ENCODE results near the gene CDC25B. TPM values are rescaled to one million over a fixed set of nuclear protein-coding genes. Genes with fewer than 3 reads are reported as not detected.
"Not testable (repeated sequence)": the region's sequence is repeated elsewhere in the genome, so short reads cannot be mapped to it uniquely, and the experiment has no call there.

Gene CDC25B
- total RNA-seq, 2 experiments from 2014 or later = 58.6 to 58.8 TPM

GRCh38 chr20:3781153-3781910 lies 14.8 kb upstream of the CDC25B start, which contains the start of gene SPEF1:
Gene SPEF1, minus strand, starts transcription at chr20:3781448. Its CDS starts 161 bp downstream, at chr20:3781287.
- POLR2A ChIA-PET = interaction anchor here (1.0 kb wide), 1 partner anchor 39 kb away, joined by 3 read pairs; the partner anchor contains the start of gene AP5S1
- CTCF ChIA-PET = interaction anchor here (1.2 to 2.0 kb wide), 4 partner anchors 13 to 70 kb away, joined by 3 to 5 read pairs (median 4); partner anchors contain the start of genes ADISSP and AP5S1

DNA sequence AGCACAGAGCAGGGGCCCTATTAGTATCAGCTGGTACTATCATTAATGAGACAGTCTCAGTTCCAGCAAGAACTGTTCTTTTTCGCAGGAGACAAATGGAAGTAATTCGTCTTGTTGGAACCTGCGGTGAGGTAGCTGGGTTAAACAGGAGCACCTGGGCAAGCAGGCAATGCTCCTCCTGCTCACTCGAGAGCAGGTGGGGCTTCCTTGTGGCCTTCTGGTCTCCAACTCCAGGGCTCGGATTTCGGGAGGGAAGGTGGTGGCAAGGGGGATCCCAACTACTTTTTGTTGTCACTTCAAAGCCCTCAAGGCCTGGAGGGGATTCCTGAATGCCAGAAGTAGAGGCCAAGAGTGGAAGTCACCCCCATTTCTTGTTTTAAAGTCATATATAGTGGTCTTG lies 13.5 kb upstream of the CDC25B start:
- CTCF ChIA-PET = interaction anchor here (2.0 kb wide), 1 partner anchor 38 kb away, joined by 4 read pairs; the partner anchor contains the start of gene AP5S1
- POLR2A ChIA-PET = no interaction called here

DNA sequence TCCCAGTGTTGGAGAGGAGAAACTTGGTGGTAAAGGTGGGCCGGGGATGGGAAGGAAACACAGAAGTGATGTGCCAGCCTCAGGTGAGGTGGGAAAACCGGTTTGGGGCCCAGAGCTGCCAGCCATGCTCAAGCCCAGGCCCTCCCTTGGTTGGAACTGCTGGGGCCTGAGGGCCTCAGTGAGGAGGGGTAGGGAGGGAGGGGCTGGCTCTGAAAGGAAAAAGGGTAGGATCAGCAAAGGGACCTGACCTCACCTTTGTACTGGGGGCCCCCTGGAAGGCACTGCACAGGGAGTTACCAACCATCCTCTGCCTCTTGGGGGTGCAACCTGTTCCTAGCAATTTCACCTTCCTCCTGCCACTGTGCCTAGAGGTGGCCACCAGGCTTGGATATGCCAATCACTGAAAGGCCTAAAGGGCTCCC lies 13.0 kb upstream of the CDC25B start:
- ChIA-PET CTCF (interaction anchor here (2.0 kb wide), 1 partner anchor 37 kb away, joined by 4 read pairs; the partner anchor contains the start of gene AP5S1), POLR2A (no interaction called here)

DNA sequence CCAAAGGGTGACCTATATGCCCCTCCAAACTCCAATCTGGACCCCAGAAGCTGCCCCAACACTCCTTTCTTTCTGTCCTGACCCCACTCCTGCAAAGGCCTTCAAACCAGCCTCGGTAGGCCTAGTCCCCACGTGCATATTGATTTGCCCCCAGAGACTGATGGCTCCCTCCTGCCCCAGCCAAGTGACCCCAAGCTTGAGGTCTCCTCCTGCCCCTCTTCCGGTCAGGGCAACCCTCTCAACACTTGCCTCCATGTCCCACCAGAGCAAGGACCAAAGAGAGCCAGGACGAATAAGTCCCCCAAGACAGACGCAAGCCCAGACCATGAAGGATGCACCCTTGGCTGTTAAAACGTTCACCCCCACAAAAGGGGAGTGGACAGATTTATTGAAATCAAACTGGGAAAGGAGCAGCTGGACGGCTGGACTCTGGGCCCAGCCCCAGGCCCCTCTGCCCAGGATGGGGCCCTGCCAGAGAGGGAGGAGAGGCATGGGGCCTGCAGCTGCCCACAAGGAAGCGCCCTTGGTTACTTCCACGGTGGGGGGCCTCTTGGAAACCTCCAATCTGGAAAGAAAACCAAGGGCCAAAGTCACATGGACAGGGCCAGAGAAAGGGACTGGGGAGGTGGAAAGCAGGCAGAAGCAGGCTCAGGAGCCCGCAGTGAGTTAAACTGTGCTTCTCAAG lies 12.5 kb upstream of the CDC25B start:
- ChIA-PET CTCF (interaction anchor here (4.0 kb wide), 1 partner anchor 12 kb away, joined by 12 read pairs; the partner anchor contains the start of gene CDC25B), POLR2A (interaction anchor here (1.5 kb wide), 1 partner anchor 16 kb away, joined by 5 read pairs; the partner anchor contains the start of gene ADISSP)

DNA sequence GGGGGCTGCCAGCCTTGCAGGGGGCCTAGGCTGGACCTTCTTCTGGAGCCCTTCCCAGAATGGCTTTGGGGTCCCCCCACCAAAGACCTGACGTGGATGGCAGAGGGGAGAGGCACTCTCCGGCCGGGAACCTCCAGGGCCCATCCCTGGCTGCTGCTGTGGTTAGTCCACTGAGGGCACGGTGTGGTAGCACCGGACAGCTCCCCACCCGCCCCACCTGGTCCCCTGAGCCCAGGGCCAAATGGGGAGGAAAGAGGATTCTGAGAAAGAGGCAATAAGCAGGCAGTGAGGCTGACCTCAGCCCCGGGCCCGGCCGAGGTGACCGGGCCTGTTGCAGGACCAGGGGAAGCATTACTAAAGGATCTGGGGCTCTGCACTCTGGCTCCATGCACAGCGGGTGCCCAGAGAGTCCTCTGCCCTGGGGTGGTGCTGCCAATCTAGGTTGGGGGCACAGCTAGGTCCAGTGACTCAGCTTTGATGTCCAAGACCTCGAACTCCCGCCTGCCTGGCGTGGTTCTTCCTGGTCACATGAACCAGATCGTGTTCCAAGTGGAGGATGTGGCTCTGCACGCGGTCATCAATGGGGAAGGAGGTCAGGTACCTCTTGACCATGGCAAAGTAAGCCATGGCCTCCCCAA lies 11.8 kb upstream of the CDC25B start:
- ChIA-PET POLR2A (interaction anchor here (1.5 kb wide), 1 partner anchor 16 kb away, joined by 5 read pairs; the partner anchor contains the start of gene ADISSP), CTCF (interaction anchor here (2.5 to 6.1 kb wide), 3 partner anchors 11 to 70 kb away, joined by 10 to 42 read pairs (median 12); partner anchors contain the start of genes AP5S1 and CDC25B)

- POLR2A ChIA-PET = interaction anchor here (1.5 kb wide), 1 partner anchor 17 kb away, joined by 5 read pairs; the partner anchor contains the start of gene ADISSP
Observed at GRCh38 chr20:3784863-3785239, 11.3 kb upstream of the CDC25B start.

DNA sequence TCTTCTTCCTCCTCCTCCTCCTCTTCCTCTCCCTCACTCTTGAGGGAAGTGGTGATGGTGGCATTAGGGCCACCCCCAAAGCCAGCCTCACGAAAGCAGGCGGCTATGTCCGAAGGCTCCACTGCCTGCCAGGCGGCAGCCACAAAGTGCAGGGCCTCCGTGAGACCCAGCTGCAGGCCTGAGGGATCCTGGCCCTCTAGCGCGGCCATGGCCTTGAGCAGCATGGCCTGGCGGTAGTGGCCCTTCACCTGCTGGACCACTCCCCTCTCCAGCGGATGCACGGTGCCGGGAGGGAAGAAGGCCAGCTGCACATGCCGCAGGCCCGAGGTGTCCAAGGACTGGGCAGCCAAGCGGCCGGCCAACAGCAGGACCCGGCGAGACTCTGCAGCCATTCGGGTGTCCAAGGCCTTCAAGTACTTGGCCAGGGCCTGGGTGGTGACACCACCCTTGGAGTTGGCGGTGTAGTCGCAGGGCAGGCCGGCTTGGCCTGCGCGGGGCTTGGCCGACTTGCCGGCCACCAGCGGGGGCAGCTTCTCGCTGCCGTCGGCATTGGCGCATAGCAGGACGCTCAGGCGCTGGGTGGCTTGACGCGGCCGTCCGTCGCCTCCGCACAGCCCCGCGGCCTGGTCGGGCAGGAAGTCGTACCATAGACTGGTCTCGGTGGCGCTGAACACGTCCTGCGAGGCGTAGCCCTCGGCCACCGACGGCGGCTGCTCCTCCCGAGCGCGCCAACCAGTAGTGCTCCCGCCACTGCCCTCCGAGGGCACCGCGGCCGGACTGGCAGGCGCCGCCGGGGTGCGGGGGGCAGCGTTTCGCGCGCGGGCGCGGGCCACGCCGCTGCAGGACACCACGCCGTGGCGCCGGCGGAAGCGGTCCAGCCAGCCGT lies 10.6 kb upstream of the CDC25B start:
- POLR2A ChIA-PET = interaction anchor here (1.5 to 2.4 kb wide), 3 partner anchors 17 to 35 kb away, joined by 5 to 21 read pairs (median 9); partner anchors contain the start of genes ADISSP and AP5S1
- CTCF ChIA-PET = interaction anchor here (1.0 to 6.1 kb wide), 13 partner anchors 8 to 117 kb away, joined by 3 to 42 read pairs (median 6); partner anchors contain the start of genes ADISSP, AP5S1 and CDC25B

More at GRCh38 chr20:3784863-3785239, 11.3 kb upstream of the CDC25B start:
- CTCF ChIA-PET = interaction anchor here (1.0 to 6.1 kb wide), 5 partner anchors 7 to 70 kb away, joined by 3 to 42 read pairs (median 12); partner anchors contain the start of genes AP5S1 and CDC25B

DNA sequence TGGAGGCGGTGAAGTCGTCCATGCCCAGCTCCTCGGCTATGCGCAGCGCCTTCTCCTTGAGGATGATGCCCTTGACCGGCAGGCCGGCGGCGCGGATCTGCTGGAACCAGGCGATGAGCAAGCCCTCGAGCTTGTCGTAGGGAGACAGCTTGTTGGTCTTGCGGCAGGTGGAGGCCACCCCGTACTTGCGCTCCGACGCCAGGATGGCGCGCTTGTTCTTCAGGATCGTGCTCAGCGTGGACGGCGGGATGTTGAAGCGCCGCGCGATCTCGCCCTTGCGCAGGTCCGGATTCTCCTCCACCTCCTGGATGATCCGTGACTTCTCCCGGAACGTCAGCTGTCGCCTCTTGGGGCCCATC lies 10.0 kb upstream of the CDC25B start:
- ChIA-PET POLR2A (interaction anchor here (0.5 to 2.4 kb wide), 4 partner anchors 18 to 93 kb away, joined by 3 to 21 read pairs (median 6); partner anchors contain the start of genes ADISSP and AP5S1), CTCF (interaction anchor here (0.6 to 6.1 kb wide), 14 partner anchors 9 to 117 kb away, joined by 3 to 42 read pairs (median 6); partner anchors contain the start of genes ADISSP, AP5S1 and CDC25B)

- CTCF ChIA-PET = interaction anchor here (0.6 to 6.1 kb wide), 18 partner anchors 9 to 949 kb away, joined by 3 to 42 read pairs (median 4); partner anchors contain the start of genes ADISSP, AP5S1 and CDC25B
- POLR2A ChIA-PET = interaction anchor here (0.5 to 2.4 kb wide), 7 partner anchors 19 to 88 kb away, joined by 3 to 21 read pairs (median 4); partner anchors contain the start of genes ADISSP and AP5S1
Observed at GRCh38 chr20:3786665-3787323, 9.3 kb upstream of the CDC25B start, which contains the start of gene CENPB. Gene CENPB, minus strand, starts transcription at chr20:3786740. Its CDS starts 257 bp downstream, at chr20:3786483.

DNA sequence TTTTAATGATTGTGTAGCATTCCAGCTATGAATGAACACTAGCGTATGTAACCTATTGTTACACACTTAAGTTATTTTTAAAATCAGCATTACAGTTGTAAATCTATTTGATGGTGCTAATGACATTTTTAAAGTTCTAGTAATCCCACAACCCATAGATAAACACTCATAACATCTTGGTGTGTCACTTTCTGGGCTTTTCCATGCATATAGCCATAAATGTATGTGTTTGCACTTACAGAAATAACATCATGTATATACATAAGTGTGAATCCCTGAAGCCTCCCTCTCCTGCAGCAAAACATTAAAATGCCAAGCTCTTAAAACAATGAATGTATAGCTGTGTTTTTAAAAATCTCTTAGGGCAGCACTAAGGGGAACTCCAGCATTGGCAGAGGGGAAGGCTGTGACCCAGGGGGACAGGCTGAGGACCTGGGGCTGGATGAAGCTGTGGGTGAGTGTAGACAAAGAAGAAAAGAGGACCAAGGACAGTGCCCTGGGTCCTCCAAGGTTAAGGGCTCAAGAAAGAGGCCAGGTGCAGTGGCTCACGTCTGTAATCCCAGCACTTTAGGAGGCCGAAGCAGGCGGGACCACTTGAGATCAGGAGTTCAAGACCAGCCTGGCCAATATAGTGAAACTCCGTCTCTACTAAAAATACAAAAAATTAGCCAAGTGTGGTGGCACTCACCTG lies 8.6 kb upstream of the CDC25B start:
- POLR2A ChIA-PET = interaction anchor here (0.6 to 2.4 kb wide), 4 partner anchors 24 to 88 kb away, joined by 4 to 21 read pairs (median 4); partner anchors contain the start of gene AP5S1
- CTCF ChIA-PET = interaction anchor here (0.6 to 6.1 kb wide), 10 partner anchors 8 to 950 kb away, joined by 3 to 42 read pairs (median 8); partner anchors contain the start of genes ADISSP, AP5S1 and CDC25B

- ChIA-PET CTCF (interaction anchor here (1.2 to 6.1 kb wide), 4 partner anchors 16 to 31 kb away, joined by 3 to 42 read pairs (median 6); partner anchors contain the start of gene AP5S1), POLR2A (interaction anchor here (0.5 to 0.6 kb wide), 2 partner anchors 21 to 109 kb away, joined by 3 read pairs; partner anchors contain the start of gene ADISSP)
Observed at GRCh38 chr20:3788685-3789155, 7.4 kb upstream of the CDC25B start.

- POLR2A ChIA-PET = interaction anchor here (0.5 to 0.6 kb wide), 2 partner anchors 22 to 109 kb away, joined by 3 read pairs; partner anchors contain the start of gene ADISSP
Observed at GRCh38 chr20:3789201-3789600, 6.9 kb upstream of the CDC25B start.

DNA sequence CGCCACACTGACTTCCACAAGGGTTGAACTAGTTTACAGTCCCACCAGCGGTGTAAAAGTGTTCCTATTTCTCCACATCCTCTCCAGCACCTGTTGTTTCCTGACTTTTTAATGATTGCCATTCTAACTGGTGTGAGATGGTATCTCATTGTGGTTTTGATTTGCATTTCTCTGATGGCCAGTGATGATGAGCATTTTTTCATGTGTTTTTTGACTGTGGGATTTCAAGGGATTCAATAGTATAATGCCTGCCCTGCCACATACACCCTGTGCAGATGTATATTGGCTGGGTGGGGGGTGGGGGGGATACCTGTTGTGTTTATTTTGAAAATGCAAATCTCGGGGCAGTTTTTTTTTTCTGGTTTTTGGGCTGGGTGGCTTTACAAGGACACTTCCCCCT lies 1.9 kb upstream of the CDC25B start:
- CTCF ChIA-PET = interaction anchor here (3.2 kb wide), 1 partner anchor 26 kb away, joined by 16 read pairs; the partner anchor contains the start of gene AP5S1
- POLR2A ChIA-PET = not testable (repeated sequence)

More at GRCh38 chr20:3789201-3789600, 6.9 kb upstream of the CDC25B start:
- CTCF ChIA-PET = interaction anchor here (1.2 to 6.1 kb wide), 3 partner anchors 16 to 31 kb away, joined by 3 to 42 read pairs (median 3); partner anchors contain the start of gene AP5S1

GRCh38 chr20:3794701-3795420 lies 1.2 kb upstream of the CDC25B start:
- POLR2A ChIA-PET = interaction anchor here (0.7 to 1.7 kb wide), 3 partner anchors 16 to 26 kb away, joined by 4 to 7 read pairs (median 6); partner anchors contain the start of gene AP5S1

More at GRCh38 chr20:3794701-3795420, 1.2 kb upstream of the CDC25B start:
- CTCF ChIA-PET = interaction anchor here (2.1 to 3.2 kb wide), 2 partner anchors 9 to 25 kb away, joined by 12 to 16 read pairs; partner anchors contain the start of genes AP5S1 and CENPB

All from activated CD8-positive, alpha-beta memory T cell treated with anti-CD3 and anti-CD28 coated beads for 36 hours (primary cell).